Hematopoietic multipotent progenitor cell treated with erythropoietin and hydrocortisone succinate and interleukin-3 and kit ligand, for 4 days (in vitro differentiated cells): ENCODE measurements around the gene RCN2.
"Not testable (repeated sequence)": the region's sequence is repeated elsewhere in the genome, so short reads cannot be mapped to it uniquely, and the experiment has no call there.

Experiments used
- DNase-seq: peaks from one replicate; pipeline ENCODE4 v3.0.0-alpha.2; 2015

RCN2 gene

DNA sequence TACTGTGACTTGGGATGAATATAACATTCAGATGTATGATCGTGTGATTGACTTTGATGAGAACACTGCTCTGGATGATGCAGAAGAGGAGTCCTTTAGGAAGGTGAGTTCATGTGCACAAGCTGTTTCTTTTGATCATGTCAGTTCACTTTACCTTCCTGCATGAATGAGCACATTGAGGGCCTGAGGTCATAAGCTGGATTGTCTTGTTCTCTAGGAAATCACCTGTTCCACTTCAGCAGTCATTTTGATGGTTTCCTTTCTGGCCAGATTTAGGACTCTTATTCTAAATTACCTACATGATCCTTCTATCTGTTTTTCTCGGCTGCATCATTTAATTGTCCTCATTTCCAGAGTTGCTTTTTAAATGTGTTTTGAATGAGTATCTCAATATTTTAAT, 4.1 kb downstream of the RCN2 start:
- no peak for DNase-seq

DNA sequence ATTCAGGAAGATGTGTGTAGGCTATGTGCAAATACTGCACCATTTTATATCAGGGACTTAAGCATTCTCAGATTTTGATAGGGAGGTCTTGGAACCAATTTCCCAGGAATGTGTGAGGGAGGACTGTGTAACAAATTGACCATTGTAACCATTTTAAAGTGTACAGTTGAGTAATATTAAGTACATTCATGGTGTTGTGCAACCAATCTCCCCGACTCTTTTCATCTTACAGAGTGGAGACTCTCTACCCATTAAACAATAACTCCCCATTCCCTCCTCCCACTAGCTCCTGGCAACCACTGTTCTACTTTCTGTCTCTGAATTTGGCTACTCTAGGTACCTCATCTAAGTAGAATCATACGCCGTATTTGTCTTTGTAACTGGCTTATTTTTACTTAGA, 5.1 kb downstream of the RCN2 start:
- DNase-seq: no peak

- DNase-seq: no peak
Observed at GRCh38 chr15:76938752-76939151, 7.2 kb downstream of the RCN2 start.

DNA sequence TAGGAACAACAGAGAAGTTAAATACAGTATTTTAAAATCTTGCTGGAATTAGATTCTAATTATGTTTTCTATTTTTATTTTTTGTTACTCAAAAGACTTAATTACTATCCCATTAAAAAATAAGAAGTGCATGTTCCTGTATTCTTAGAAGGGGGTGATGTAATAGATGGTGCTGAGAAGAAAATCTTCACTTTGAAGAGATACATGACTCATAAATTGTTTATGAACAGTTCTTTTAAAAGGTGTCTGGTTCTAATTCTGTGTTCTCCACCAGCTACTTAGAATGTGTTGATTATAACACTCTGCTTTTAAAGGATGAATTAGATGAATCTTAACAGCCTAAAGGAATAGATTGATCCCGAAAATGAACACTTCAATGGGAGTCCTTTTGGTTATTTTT, 8.2 kb downstream of the RCN2 start:
- peak; percentile 15 for DNase-seq

DNA sequence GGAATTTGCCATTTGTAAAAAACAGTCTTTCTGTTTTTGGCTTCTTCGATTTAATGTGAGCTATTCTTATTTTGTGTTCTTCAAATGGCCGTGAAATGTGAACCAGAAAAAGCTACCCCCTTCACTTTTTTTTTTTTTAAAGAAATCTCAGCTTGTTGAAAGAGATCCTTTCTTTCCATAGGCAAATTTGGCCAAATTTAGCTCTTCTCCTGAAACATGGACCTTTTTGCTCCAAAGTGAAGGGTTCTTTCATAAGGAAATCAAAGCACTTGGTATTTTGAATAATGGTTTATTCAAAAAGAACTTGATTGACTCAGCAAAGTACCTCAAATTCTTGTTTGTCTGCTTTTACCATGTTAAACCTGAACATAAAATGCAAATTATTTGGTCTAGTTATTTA, 10.1 kb downstream of the RCN2 start:
- no peak for DNase-seq

- DNase-seq: no peak
Observed at GRCh38 chr15:76942331-76942730, 10.8 kb downstream of the RCN2 start.

DNA sequence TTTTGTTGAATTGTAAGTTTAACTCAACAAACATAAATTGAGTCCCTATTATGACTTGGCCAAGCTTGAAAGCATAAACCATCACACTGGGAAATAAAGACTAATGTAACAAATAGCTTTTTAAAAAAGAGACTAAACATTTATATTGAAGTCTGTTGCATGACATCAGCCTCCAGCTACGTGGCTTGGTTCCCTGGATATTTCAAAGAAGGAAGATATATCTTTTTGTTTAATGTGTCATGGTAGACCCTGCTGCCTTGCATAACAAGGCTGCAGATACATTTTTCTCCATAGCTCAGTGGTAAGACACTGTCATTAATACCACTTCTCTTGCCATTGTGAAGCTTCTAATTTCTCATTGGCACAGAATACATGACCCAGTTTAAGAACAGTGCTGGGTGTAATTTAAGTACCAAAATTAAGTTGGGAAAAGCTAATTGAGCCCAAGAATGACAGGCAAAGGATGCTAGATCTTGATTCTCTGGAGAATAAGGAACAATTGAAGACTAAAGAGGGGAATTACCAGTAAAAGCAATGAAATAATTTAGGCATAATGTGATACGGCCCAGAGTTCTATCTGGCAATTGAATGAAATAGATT, 14.0 kb downstream of the RCN2 start:
- DNase-seq: no peak

DNA sequence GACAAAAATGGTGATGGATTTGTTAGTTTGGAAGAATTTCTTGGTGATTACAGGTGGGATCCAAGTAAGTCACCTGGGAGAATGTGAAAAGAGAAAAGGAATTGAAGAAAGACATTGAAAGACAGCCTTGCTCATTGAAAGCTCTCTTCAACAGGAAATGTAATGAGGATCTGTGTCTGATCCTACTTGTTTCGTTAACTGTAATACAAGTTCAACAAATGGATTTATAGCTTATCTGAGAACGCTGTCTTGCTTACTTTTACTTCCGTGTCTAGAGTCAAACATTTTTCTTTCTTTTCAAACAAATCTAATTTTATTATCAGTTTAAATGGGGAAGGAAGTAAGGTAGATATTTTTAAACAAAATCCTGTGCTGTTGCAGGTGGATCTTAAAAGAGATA, 15.9 kb downstream of the RCN2 start:
- no peak for DNase-seq

- peak; percentile 61 for DNase-seq
Observed at GRCh38 chr15:76951220-76951619, 19.7 kb downstream of the RCN2 start.

DNA sequence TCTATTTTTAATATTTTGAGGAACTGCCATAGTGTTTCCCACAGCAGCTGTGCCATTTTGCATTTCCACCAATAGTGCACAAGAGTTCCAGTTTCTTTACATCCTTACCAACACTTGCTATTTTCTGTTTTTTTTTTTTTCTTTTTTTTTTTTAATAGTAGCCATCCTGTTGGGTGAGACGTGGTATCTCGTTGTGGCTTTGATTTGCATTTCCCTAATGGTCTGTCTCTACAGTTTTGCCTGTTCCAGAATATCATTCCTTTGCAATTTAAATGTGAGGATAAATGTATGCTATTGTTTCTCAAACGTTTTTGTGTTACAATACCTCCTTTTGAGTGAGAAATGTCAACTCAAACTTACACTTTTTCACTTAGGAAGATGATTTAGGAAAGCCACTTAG, 22.4 kb downstream of the RCN2 start:
- no peak for DNase-seq

- no peak for DNase-seq
Observed at GRCh38 chr15:76954744-76955143, 23.2 kb downstream of the RCN2 start.

DNA sequence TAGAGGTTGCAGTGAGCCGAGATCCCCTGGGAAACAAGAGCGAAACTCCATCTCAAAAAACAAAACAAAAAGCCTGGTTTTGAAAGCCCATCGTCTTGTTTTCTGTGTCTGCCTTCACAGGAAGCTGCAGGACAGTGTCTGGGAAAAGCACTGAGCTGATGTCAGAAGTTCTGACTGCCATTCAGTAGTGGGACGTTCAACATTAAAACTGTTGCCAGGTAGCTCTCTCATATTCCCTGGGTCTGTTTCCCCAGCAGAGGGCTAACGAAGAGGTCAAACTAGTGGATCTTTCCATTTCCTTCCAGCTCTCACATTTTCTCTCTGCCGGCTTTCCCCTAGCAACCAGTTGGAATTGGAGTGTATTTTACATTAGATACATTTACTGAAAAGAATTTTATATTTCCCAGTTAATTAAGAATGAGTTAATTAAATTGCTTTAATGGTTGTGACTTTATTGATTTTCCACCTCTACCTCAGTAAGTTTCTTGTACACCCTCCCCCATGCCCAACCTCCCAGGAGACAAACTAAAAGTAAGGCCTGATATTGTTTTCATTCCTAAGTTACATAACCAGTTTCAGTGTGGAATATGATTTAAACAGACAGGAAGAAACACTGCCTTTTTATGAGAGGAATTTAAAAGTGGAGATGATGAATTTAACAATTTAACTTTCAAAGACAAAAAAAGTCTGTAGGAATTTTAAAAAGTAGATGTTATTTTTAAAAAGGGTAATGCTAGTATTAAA, 29.9 kb downstream of the RCN2 start:
- no peak for DNase-seq

DNA sequence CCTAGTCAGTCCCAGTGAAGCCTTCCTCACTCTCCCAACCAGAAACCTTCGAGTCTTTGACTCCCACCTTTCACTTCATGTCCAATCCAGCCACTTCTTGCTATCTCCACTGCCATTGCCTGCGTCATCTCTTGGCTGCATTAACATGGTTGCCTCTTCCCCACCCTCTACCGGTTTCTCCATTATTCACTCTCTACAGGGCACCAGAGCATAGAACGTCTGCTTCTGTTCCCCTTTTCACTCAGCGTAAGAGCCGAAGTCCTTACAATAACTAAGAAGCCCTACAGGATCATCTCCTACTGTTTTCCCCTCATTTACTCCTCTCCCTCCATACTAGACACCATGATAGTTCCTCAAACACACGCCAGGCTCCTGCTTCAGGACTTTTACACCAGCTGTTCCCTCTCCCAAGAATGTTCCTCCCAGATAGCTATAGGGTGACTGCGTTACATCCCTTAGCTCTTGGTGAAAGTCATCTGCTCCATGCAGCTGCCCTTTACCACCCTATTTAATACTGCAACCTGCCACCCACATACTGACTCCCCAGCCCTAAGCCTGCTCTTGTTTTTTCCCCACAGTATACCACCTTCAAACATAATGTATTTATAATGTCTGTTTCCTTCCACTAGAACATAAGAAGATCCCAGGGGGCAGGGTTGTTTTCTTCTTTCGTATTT, 30.9 kb downstream of the RCN2 start:
- DNase-seq: no peak

DNA sequence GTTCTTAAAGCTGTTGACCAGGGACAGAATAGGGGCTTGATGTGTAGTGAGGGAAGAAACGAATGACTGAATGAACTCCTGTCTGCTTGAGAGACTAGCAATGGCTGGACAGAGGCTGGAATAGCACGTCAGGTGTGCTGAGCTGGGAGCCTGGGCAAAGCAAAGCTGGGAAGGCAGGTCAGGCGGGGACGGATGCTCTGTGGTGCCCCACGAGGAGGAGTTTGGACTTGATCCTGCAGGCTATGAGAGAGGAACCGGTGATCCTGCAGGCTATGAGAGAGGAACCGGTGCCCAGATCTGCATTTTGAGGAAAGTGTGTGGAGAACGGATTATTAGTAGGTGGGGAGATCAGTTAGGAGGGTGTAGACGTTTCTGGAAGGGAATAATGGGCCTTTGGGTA, 32.0 kb downstream of the RCN2 start:
- DNase-seq: no peak

DNA sequence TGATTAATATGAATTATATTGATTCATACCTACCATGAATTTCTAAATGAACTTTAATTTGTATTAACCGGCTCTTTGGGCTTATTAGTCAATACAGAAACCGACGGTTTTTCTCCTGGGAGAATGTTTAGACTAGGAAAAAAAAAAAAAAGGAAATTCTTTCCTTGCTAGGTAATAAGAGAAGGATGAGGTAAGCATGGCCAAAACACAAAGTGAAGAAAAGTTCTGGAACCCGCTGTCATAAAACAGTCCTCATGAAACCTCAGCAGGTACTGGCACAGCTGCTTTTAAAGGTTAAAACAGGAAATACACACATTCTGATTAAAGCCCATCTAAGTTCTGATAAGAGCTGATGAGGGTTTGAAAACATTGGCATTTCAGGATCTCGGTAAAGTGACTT, 32.6 kb downstream of the RCN2 start:
- no peak for DNase-seq

DNA sequence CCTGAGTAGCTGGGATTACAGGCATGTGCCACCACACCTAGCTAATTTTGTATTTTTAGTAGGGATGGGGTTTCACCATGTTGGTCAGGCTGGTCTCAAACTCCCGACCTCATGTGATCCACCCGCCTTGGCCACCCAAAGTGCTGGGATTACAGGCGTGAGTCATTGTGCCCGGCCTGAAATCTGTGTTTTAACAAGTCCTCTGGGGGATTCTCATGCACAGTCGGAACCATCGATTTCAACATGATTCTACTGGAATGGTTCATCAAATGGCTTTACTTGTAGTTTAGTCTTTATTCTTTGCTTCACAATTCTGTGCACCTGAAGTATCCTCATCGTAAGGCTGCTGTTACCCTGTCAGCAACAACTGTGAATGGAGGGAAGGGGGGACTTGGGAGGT, 34.5 kb downstream of the RCN2 start:
- DNase-seq: not testable (repeated sequence)

- no peak for DNase-seq
Observed at GRCh38 chr15:76967067-76967466, 35.5 kb downstream of the RCN2 start.

- no peak for DNase-seq
Observed at GRCh38 chr15:76968306-76968705, 36.8 kb downstream of the RCN2 start.

DNA sequence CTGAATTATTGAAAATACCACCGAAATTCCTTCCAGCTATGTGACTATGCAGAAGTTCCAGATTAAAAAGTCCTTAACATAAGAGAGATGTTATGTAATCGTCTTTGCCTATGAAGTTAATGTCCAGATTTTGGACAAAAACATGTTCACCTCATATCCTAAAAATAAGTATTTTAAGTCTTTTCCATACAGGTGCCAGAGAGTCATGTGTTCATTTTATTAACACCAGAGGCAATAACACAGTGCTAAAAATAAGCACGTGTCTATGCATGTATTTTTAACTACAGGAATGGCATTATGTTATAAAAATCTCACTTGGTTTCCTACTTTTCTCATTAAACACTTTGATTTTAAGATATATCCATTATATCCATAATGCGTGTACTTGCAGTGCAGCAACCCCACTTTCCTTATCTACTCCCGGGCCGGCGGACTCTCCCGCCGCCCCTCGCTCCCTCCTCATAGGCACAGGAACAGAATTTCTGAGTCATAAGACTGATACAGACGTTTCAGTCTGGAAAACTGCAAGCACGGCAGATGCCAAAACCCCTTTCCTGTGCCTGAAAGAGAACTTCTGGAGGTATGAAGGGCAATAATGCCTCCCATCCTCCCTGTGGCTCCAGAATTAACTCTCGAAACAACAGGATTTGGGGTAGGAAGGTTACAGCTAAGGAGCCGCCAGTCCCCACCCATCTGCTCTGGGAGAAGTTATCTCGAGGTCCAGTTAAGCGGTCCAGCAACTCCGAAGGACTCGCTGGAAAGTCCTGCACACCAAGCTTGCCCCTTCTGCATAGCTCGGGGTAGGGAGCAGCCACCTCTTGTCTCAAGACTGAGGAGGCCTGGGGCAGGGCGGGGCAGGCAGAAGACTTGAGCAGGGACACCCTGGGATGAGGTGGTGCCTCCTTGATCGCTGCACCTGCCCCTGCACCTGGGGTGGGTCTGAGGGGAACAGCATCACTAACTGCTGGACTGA, 41.1 kb downstream of the RCN2 start:
- no peak for DNase-seq

- DNase-seq: peak; percentile 72
Observed at GRCh38 chr15:76973362-76973743, 41.8 kb downstream of the RCN2 start.

GRCh38 chr15:76973906-76974305, 42.4 kb downstream of the RCN2 start:
- DNase-seq: no peak

- no peak for DNase-seq
Observed at GRCh38 chr15:76974456-76975036, 43.0 kb downstream of the RCN2 start.

DNA sequence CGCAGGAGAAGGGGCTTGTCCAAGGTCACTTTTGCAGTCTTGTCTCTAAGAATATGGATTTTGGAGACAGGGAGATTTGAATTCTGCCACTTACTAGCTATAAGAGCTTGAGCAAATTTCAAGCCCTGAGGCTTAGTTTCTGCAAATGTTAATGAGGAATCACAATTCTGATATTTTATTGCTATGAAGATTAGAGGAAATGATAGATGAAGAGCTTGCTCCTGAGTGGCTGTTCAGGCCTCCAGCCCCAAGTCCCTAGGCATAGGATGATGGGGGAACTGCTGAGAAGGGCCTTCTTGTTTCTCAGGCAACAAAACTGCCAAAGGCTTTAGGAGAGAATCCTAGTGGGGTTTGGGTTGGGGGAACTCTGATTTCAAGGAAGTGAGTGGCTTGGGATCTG, 44.6 kb downstream of the RCN2 start:
- DNase-seq: no peak
